IMR-90 (cell line): ENCODE measurements around the gene SOS1. TPM values are rescaled to one million over a fixed set of nuclear protein-coding genes. Genes with fewer than 3 reads are reported as not detected.

ENCODE experiments used
- ATAC-seq: fragments of 200-7000 bp; cut with Tn5 transposase; 2 replicates; pipeline ENCODE4 v1.9.1; 2020; ENCODE audit warnings: low read depth, mild to moderate bottlenecking, moderate library complexity
- BruUV-seq: library from RNA; stranded (reverse); fragments of 400-500 nt; replicated peaks from 2 replicates; lab custom pipeline; 2021; lab: Mats Ljungman, UMichigan
- CTCF ChIA-PET: fragments of 300-600 bp; formaldehyde crosslinking; extraction: SDS; loops from one replicate; lab custom pipeline; 2021; ENCODE audit warnings: antibody characterized with exemption; lab: Yijun Ruan, JAX
- POLR2A ChIA-PET: fragments of 300-600 bp; sonication (Branson Sonifier 250); formaldehyde crosslinking; loops from one replicate; lab custom pipeline; 2022; ENCODE audit warnings: antibody characterized with exemption; ENCODE audit not compliant: unreplicated experiment; lab: Charles Lee
- DNase-seq: peaks from one replicate; pipeline ENCODE4 v3.0.0; 2013
- H2AFZ ChIP-seq: replicated peaks from 2 replicates; pipeline ENCODE3; 2013; ENCODE audit warnings: low read length, mild to moderate bottlenecking; ENCODE audit not compliant: poor library complexity
- H2AK5ac ChIP-seq: 2 replicates; pipeline ENCODE4 v1.6.1; 2013; ENCODE audit warnings: low read depth, low read length, inconsistent platforms
- H2AK9ac ChIP-seq: replicated peaks from 2 replicates; pipeline ENCODE3; 2013; ENCODE audit warnings: mild to moderate bottlenecking, low read depth, low read length, moderate library complexity; ENCODE audit not compliant: poor library complexity
- H2BK120ac ChIP-seq: 2 replicates; pipeline ENCODE4 v1.6.1; 2013; ENCODE audit warnings: low read depth, low read length, inconsistent platforms
- H2BK15ac ChIP-seq: 3 replicates; pipeline ENCODE4 v1.6.1; 2013; ENCODE audit warnings: low read depth, low read length, inconsistent platforms
- H2BK20ac ChIP-seq: 2 replicates; pipeline ENCODE4 v1.6.1; 2013; ENCODE audit warnings: low read depth, mild to moderate bottlenecking, inconsistent platforms, low read length, moderate library complexity
- H2BK5ac ChIP-seq: 2 replicates; pipeline ENCODE4 v1.6.1; 2013; ENCODE audit warnings: mild to moderate bottlenecking, low read depth, low read length, inconsistent platforms; ENCODE audit not compliant: poor library complexity, severe bottlenecking
- H3K14ac ChIP-seq: replicated peaks from 2 replicates; pipeline ENCODE4 v1.6.1; 2013; ENCODE audit warnings: low read depth, low read length, inconsistent platforms
- H3K18ac ChIP-seq: 2 replicates; pipeline ENCODE4 v1.6.1; 2013; ENCODE audit warnings: low read depth, low read length, control low read depth
- H3K23ac ChIP-seq: 2 replicates; pipeline ENCODE4 v1.6.1; 2013; ENCODE audit warnings: low read depth, low read length, inconsistent platforms
- H3K27ac ChIP-seq: 2 replicates; pipeline ENCODE4 v1.5.1; 2013; ENCODE audit warnings: mild to moderate bottlenecking, control low read depth, low read length; ENCODE audit not compliant: insufficient read depth
- H3K27me3 ChIP-seq: 2 replicates; pipeline ENCODE4 v1.6.1; 2013; ENCODE audit warnings: low read length; ENCODE audit not compliant: control insufficient read depth, insufficient read depth
- H3K36me3 ChIP-seq: 2 replicates; pipeline ENCODE4 v1.6.1; 2013; ENCODE audit warnings: low read length, mixed read lengths; ENCODE audit not compliant: control insufficient read depth, insufficient read depth
- H3K4ac ChIP-seq: 2 replicates; pipeline ENCODE4 v1.6.1; 2013; ENCODE audit warnings: low read depth, low read length, inconsistent platforms
- H3K4me1 ChIP-seq: 2 replicates; pipeline ENCODE4 v1.6.1; 2013; ENCODE audit warnings: low read length, mixed read lengths; ENCODE audit not compliant: control insufficient read depth, insufficient read depth
- H3K4me2 ChIP-seq: 2 replicates; pipeline ENCODE4 v1.6.1; 2013; ENCODE audit warnings: low read depth, mild to moderate bottlenecking, control low read depth, low read length, moderate library complexity
- H3K4me3 ChIP-seq: 2 replicates; pipeline ENCODE4 v1.5.1; 2013; ENCODE audit warnings: low read depth, mild to moderate bottlenecking, control low read depth, low read length, moderate library complexity; ENCODE audit not compliant: insufficient read depth
- H3K56ac ChIP-seq: 2 replicates; pipeline ENCODE4 v1.6.1; 2013; ENCODE audit warnings: low read length, inconsistent platforms; ENCODE audit not compliant: insufficient read depth; ENCODE audit errors: extremely low read depth
- H3K79me1 ChIP-seq, 2 experiments: 2 replicates each; pipeline ENCODE4 v1.6.1; 2013; ENCODE audit warnings: low read length in 2 of 2, inconsistent platforms in 1 of 2, low read depth in 1 of 2
- H3K9ac ChIP-seq: 2 replicates; pipeline ENCODE4 v1.6.1; 2013; ENCODE audit warnings: low read depth, low read length, control low read depth
- H3K9me1 ChIP-seq: 2 replicates; pipeline ENCODE4 v1.6.1; 2013; ENCODE audit warnings: low read length, inconsistent platforms; ENCODE audit not compliant: insufficient read depth
- H3K9me3 ChIP-seq: 2 replicates; pipeline ENCODE4 v1.6.1; 2013; ENCODE audit warnings: low read length; ENCODE audit not compliant: control insufficient read depth, insufficient read depth
- H4K20me1 ChIP-seq: 2 replicates; pipeline ENCODE4 v1.6.1; 2013; ENCODE audit warnings: low read length, inconsistent platforms; ENCODE audit not compliant: insufficient read depth
- H4K5ac ChIP-seq: 2 replicates; pipeline ENCODE4 v1.6.1; 2013; ENCODE audit warnings: mild to moderate bottlenecking, low read depth, low read length, control low read depth
- H4K8ac ChIP-seq, 2 experiments: 2 replicates each; pipeline ENCODE4 v1.6.1; 2013; ENCODE audit warnings: low read depth in 2 of 2, low read length in 2 of 2, control low read depth in 1 of 2, inconsistent platforms in 1 of 2
- H4K91ac ChIP-seq: 2 replicates; pipeline ENCODE4 v1.6.1; 2013; ENCODE audit warnings: low read depth, low read length, inconsistent platforms; ENCODE audit not compliant: insufficient read depth
- MXI1 ChIP-seq: IDR thresholded peaks from 2 replicates; pipeline ENCODE4 v1.6.1; 2012; ENCODE audit warnings: low read depth, mild to moderate bottlenecking, low read length, moderate library complexity, borderline replicate concordance
- NFE2L2 ChIP-seq: fragments of 150-350 bp; IDR thresholded peaks from 2 replicates; pipeline ENCODE4 v1.6.1; 2016; ENCODE audit warnings: low read depth, mild to moderate bottlenecking, low read length
- RAD21 ChIP-seq: IDR thresholded peaks from 2 replicates; pipeline ENCODE4 v1.6.1; 2012; ENCODE audit warnings: low read length, improper control_type of control experiment
- WGBS, 2 experiments: methylation state at CpG; one replicate each; pipeline versions ENCODE4 v1.1.5 to v1.1.7; 2013; ENCODE audit warnings: missing lambda C conversion rate in 2 of 2; ENCODE audit not compliant: insufficient read length in 1 of 2; ENCODE audit errors: extremely low coverage in 2 of 2; 5-methylcytosine and 5-hydroxymethylcytosine counted together
- dilution Hi-C: fragments of 300-500 bp; cut with HindIII; formaldehyde crosslinking; loops from one replicate; pipeline ENCODE4 v1.14.3; 2018; ENCODE audit warnings: low sequenced_read_pairs; ENCODE audit not compliant: unreplicated experiment
- in situ Hi-C: fragments of 300-500 bp; cut with MboI; formaldehyde crosslinking; loops from 3 replicates; pipeline ENCODE4 v1.14.3; 2019; ENCODE audit warnings: low sequenced_read_pairs, inconsistent platforms, mixed read lengths
- intact Hi-C: fragments of 100-400 bp; cut with micrococcal nuclease; formaldehyde crosslinking; loops from 2 replicates; pipeline ENCODE4 v1.10.0; 2022
- polyA plus RNA-seq, 3 experiments: library from polyadenylated mRNA; depleted of rRNA; stranded (reverse); fragments of >200 nt; gene quantifications; 2 replicates each; pipeline ENCODE4 v1.2.3, GENCODE V29; 2012; ENCODE audit warnings: low replicate concordance in 1 of 3
- total RNA-seq: library from RNA; depleted of rRNA; stranded (reverse); fragments of >200 nt; gene quantifications from 2 replicates; pipeline ENCODE4 v1.2.3, GENCODE V29; 2012
- TF ChIP-seq, protein P1 (sequence below): conservative IDR thresholded peaks from 2 replicates; pipeline ENCODE4 v1.5.1; 2012; ENCODE audit warnings: mild to moderate bottlenecking, low read depth, low read length, improper control_type of control experiment
- TF ChIP-seq, protein P2 (sequence below): fragments of 150-350 bp; IDR thresholded peaks from 2 replicates; pipeline ENCODE4 v1.6.1; 2016; ENCODE audit warnings: low read depth, mild to moderate bottlenecking, low read length, moderate library complexity, borderline replicate concordance

The SOS1 gene
- total and polyA plus RNA-seq, 2 of the 4 experiments (the other 2 are of a cell fraction): 8.2 to 11.2 TPM

DNA sequence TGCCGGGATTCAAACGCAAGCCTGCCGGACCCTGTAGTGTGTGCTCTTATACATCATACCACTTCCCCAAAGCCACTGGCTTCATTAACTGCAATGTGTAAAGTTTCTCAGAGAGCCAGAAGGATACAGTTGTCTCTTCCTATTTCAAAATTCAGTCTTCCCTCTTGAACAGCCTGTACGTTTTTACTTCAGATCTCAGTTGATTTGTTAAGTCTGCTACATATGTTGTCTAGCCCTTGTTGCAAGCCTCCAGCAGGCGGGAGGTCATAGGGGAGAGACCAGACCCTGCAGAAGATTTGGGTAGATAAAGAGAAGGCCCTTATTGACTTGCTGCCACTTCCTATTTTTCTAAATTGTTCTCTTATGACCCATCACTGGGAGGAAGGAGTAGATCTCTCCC, 174.9 kb downstream of the SOS1 start (continued):
- TF ChIP-seq MXI1: no peak

DNA sequence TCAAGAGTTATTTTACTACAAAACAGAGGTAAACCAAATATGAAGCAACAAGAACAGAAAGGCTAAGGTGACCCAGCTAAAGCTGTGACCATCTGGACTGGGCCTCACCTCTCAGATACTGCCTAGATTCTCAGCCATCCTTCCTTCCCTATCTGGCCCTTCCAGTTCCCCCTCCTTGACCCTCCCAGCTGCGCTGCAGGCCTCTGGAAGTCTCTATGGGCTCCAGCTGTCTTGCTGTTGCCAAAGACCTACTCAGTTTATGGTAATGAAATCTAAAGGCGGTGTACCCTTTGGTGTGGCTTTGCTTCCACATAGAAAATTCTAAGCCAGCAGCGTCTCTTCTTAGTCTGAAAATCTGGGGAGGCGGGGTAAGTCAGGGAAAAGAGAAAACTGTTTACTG, 175.5 kb downstream of the SOS1 start:
- dilution Hi-C loops: no loop called here
- Histone ChIP-seq H2AK5ac (no peak overlapping the region), H3K9me3 (no peaks in the 10 kb centered on the region), H3K56ac (no peak overlapping the region), H4K91ac (no peak overlapping the region), H2BK5ac (no peak overlapping the region), H3K27me3 (no peaks in the 10 kb centered on the region; the same call in 1 of the 2 replicates), H4K20me1 (0 out of 2 replicates have a peak, but pooled peaks cover 4% of the 10 kb centered on the region), H3K27ac (no peak overlapping the region), H3K36me3 (no peaks in the 10 kb centered on the region), H3K4me2 (no peak overlapping the region), H3K9me1 (no peaks in the 10 kb centered on the region), H2BK15ac (no peak overlapping the region), H2BK120ac (no peak overlapping the region), H3K9ac (no peak overlapping the region), H3K14ac (no peak overlapping the region), H3K23ac (no peak overlapping the region), H3K4me3 (no peak overlapping the region), H3K18ac (no peak overlapping the region), H2AK9ac (no peak overlapping the region), H2BK20ac (no peak overlapping the region), H3K4me1 (0 out of 2 replicates have a peak, but pooled peaks cover 2% of the 10 kb centered on the region), H3K4ac (no peak overlapping the region), H4K5ac (no peak overlapping the region), H4K8ac (no peak overlapping the region), H3K79me1 (no peaks in the 10 kb centered on the region), H2AFZ (no peak overlapping the region)
- BruUV-seq: no TSS peak
- intact Hi-C loops: no loop called here
- CTCF ChIA-PET: no interaction called here
- 40% methylated on average over 1 of the region's 4 CpGs; no CpG with 5 or more reads in 1 of the 2 experiments for WGBS, 2 experiments
- DNase-seq (no peak), ATAC-seq (no peak)
- POLR2A ChIA-PET: no interaction called here
- in situ Hi-C loops: loop anchor here (10.0 kb wide), 1 partner anchor 279 kb away; no protein-coding TSS in a partner anchor
- TF ChIP-seq, protein P1, sequence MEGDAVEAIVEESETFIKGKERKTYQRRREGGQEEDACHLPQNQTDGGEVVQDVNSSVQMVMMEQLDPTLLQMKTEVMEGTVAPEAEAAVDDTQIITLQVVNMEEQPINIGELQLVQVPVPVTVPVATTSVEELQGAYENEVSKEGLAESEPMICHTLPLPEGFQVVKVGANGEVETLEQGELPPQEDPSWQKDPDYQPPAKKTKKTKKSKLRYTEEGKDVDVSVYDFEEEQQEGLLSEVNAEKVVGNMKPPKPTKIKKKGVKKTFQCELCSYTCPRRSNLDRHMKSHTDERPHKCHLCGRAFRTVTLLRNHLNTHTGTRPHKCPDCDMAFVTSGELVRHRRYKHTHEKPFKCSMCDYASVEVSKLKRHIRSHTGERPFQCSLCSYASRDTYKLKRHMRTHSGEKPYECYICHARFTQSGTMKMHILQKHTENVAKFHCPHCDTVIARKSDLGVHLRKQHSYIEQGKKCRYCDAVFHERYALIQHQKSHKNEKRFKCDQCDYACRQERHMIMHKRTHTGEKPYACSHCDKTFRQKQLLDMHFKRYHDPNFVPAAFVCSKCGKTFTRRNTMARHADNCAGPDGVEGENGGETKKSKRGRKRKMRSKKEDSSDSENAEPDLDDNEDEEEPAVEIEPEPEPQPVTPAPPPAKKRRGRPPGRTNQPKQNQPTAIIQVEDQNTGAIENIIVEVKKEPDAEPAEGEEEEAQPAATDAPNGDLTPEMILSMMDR: no peak
- TF ChIP-seq, protein P2, sequence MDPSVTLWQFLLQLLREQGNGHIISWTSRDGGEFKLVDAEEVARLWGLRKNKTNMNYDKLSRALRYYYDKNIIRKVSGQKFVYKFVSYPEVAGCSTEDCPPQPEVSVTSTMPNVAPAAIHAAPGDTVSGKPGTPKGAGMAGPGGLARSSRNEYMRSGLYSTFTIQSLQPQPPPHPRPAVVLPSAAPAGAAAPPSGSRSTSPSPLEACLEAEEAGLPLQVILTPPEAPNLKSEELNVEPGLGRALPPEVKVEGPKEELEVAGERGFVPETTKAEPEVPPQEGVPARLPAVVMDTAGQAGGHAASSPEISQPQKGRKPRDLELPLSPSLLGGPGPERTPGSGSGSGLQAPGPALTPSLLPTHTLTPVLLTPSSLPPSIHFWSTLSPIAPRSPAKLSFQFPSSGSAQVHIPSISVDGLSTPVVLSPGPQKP: no peak
- TF ChIP-seq RAD21: no peak
- no peak for TF ChIP-seq NFE2L2
